HG03196 (cell line): ENCODE measurements around the gene GOLPH3L.
A peak's percentile ranks its signal among the peaks of the same experiment; 100 is the strongest.
"Not testable (repeated sequence)": the region's sequence is repeated elsewhere in the genome, so short reads cannot be mapped to it uniquely, and the experiment has no call there.

ENCODE experiments used
- ATAC-seq: cut with Tn5 transposase; IDR thresholded peaks from one replicate; pipeline ENCODE4 v1.9.1; 2021; ENCODE audit not compliant: unreplicated experiment

The GOLPH3L gene

DNA sequence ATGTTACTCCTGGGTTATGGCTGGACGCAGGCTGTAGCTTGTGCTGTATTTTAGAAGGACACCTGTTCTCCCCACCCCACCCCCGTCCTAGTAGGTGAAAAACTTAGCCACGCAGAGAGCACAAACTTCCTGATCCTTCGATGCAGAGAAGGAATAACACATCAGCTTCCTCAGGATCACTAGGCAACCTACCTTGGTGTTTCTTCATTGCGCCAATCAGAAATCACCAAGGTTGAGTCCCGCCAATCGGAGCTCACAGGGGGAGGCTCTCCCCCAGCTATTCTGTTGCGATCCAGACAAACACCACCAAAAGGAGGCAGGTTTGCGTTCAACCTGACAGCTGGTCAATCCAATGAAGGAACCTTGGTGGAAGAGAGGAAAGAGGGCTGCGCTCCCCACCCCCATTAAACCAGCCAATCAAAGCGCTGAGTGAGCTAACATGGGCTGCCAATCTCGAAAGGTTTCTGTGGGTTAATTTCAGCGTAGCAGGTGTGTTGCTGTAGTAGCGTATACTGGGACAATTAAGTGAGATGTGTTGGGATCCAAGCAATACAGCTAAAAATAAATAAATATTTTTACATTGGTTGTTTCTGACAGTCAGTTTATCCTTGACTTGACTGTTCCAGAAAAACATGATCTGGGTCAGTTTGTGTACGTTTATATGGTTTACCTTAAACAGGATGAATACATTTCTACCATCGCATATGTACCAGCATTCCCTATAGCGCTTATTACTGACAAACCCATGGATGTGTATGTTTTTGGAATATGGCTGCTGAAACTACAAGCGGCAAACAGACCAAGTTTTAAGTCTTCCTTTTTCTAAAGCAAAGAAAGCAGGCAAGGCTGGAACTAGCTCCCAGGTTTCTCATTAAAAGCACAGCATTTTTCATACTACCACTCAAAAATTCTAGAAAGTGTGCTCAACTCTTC lies at the start of gene GOLPH3L:
TSS of gene GOLPH3L (minus strand) at position 160 of the 933 bp plus-strand sequence. CDS start 2,316 bp downstream, outside the sequence.
- ATAC-seq, result peak; percentile 98

GRCh38 chr1:150730130-150730721 lies 33.3 kb upstream of the GOLPH3L start:
- no peak for ATAC-seq

- ATAC-seq, result no peak
Observed at GRCh38 chr1:150724336-150724735, 27.4 kb upstream of the GOLPH3L start.

GRCh38 chr1:150720703-150721102 lies 23.7 kb upstream of the GOLPH3L start, which contains the start of gene HORMAD1:
Gene HORMAD1, minus strand, starts transcription at chr1:150720895. Its CDS starts 1,390 bp downstream, at chr1:150719505.
- ATAC-seq, result no peak

DNA sequence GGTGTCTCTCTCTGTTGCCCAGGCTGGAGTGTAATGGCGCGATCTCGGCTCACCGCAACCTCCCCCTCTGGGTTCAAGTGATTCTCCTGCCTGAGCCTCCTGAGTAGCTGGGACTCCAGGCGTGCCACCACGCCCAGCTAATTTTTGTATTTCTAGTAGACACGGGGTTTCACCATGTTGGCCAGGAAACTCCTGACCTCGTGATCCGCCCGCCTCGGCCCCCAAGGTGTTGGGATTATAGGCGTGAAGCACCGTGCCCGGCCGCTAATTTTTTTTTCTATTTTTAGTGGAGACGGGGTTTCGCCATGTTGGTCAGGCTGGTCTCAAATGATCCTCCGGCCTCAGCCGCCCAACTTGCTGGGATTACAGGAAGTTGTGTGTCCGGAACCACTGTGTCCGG lies 23.1 kb upstream of the GOLPH3L start:
- no peak for ATAC-seq

- no peak for ATAC-seq
Observed at GRCh38 chr1:150718225-150718891, 21.4 kb upstream of the GOLPH3L start.

DNA sequence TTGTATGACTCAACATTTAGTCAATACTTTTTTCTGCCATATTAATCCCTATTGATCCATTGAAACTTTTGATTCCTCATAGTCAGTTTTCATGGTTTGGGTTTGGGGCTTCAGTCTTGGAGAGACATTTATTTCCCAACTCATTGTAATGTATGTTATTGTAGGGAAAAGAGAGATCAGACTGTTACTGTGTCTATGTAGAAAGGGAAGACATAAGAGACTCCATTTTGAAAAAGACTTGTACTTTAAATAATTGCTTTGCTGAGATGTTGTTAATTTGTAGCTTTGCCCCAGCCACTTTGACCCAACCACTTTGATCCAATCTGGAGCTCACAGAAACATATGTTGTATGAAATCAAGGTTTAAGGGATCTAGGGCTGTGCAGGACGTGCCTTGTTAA lies 12.1 kb upstream of the GOLPH3L start:
- ATAC-seq, result not testable (repeated sequence)

DNA sequence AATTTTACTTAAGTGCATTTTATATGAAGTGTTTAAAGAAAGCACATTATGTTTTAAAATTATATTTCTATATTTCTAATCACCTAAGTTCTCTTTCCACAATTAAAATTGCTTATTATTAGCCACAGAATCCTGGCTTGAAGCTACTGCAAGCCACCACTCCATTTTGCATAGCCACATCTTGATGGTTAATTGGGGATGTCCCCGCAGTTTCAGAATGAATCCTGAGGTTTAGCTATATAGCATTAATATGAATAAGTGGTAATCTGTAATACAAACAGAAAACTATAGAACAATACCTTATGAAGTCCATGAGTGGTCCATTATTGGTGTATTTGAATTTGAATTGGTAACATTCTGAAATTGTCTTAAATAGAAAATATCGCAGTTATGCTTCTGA lies 11.6 kb upstream of the GOLPH3L start:
- ATAC-seq, result peak; percentile 69

- no peak for ATAC-seq
Observed at GRCh38 chr1:150706091-150706490, 9.1 kb upstream of the GOLPH3L start.

GRCh38 chr1:150703427-150703826 lies 6.5 kb upstream of the GOLPH3L start:
- no peak for ATAC-seq

DNA sequence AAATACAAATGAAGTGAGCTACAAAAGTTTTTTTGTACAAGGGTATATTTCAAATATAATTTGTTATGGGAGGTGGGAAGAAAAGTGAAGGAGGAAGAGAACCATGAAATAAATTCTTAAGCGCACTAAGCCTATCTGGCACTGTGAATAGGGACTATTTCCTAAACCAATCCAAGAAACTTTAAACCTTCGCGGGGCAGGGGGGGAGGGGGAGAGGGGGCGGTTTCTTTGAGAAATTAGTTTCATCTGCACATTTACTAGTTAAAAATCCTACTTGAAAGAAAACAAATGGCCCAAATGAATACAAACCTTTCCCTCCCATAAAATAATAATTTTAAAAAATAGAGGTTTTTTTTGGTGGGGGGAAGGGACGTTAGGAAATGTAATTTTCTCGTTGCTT lies 364 bp downstream of the GOLPH3L start:
- ATAC-seq, result no peak

DNA sequence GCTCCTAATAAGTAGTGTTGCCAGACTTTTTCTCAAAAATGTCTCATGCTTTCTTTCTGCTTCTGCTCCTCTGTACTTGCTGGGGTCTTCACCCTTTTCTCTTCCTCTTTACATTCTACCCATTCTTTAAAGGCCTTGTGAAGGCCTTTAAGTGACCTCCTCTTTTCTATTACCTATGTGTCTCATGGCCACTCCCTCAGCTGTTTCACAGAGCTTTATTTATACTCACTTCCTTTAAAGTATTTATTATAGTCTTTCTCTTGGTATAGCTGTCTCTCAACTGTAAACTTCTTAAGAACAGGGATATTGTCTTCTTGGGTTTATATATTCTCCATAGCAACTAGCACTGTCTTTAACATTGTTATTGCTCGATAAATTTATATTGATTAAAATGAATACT lies 792 bp downstream of the GOLPH3L start:
- no peak for ATAC-seq

DNA sequence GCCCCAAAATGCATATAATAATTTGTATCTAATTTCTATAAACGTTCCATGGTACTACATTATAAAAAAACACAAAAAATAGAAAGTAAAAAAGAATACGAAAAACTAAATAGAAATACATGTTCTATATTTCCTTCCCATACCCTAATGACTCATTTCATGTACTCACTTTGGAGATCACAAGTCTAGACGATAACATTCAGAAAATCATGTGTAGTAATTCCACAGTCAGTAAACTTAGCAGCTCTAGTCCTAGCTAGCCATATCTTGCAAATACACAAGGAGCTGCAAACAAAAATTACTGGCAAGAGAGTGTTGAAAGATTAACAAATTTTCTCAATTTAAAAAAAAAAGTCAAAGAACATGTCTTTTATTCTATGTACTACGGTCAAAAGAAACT lies 1.4 kb downstream of the GOLPH3L start:
- no peak for ATAC-seq

DNA sequence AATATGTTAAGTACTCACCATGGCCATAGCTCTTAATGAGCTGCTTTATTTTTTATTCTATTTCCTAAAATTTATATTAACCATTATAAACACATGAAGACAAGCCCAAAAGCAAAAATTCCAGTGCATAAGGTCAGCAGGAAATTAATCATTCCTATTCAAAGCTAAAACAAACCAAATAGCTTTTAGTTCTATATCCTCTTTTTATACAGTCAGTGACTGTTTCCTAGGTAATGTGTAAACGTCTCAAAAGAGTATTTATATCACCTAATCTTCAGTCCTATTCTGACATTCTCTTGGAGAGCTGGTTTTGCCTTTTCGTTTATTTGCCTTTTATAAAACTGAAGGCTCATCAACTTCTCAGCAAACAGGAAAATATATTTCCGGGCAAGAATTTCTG lies 4.2 kb downstream of the GOLPH3L start:
- no peak for ATAC-seq

- no peak for ATAC-seq
Observed at GRCh38 chr1:150688763-150689162, 8.2 kb downstream of the GOLPH3L start.

DNA sequence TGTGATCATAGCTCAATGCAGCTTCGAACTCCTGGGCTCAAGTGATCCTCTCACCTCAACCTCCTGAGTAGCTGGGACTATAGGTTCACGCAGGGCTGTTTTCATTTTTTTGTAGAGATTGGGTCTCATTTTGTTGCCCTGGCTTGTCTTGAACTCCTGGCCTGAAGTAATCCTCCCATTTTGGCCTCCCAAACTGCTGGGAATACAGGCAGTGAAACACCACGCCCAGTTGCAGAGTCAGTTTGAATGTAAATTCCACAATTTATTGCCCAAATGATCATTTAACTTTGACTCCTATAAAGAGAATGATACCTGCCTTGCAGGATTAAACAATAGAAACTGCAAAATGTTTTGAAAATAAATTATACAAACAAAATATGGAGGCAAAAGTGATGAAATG lies 10.7 kb downstream of the GOLPH3L start:
- ATAC-seq, result no peak

- no peak for ATAC-seq
Observed at GRCh38 chr1:150683914-150684313, 13.0 kb downstream of the GOLPH3L start.

DNA sequence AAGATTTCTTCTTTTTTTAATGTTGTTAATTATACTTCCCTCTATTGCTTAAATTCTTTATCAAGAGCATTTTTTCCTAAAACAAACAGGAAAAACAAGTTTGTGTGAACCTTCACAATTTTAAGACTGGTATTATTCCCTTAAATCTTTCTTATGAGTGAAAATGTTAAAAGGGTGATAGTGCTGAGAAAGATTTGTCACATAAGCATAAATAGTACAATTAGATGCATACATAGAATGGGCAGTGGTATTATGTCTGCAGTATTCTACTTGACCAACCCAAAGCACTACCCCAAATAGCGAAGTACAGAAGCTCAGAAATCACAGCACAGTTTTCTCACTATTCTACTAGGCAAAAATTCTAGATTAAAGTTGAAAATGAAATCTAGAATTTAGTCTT lies 18.0 kb downstream of the GOLPH3L start:
- ATAC-seq, result no peak

DNA sequence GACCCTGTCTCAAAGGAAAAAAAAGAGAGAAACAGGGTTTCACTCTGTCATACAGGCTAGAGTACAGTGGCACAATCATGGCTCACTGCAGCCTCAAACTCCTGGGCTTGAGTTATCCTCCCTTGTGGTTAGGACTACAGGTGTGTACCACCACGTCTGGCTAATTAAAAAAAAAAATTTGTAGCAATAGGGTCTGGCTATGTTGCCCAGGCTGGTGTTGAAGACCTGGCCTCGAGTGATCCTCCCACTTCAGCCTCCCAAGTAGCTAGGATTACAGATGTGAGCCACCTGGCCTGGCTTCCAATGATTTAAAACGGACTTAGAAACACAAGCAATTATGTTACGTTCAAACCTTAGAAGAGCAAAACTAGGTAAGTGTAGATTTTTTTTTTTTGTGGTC lies 22.1 kb downstream of the GOLPH3L start:
- ATAC-seq, result no peak

- ATAC-seq, result no peak
Observed at GRCh38 chr1:150663321-150663720, 33.6 kb downstream of the GOLPH3L start.

- no peak for ATAC-seq
Observed at GRCh38 chr1:150662811-150663210, 34.1 kb downstream of the GOLPH3L start.

- ATAC-seq, result no peak
Observed at GRCh38 chr1:150661156-150661555, 35.8 kb downstream of the GOLPH3L start.
